Measurements from ENCODE around the gene ACTL10. TPM values are rescaled to one million over a fixed set of nuclear protein-coding genes. Genes with fewer than 3 reads are reported as not detected.

The ACTL10 gene
- polyA plus RNA-seq (2011; rRNA removed) (0.44 and 0.67 TPM in 2 replicates), polyA minus RNA-seq (2011; rRNA and poly(A)+ RNA removed) (0.38 and 0.62 TPM in 2 replicates)

- Histone ChIP-seq H3K4me3 (ENCODE audit: low read depth, low read length) (peak within 1 kb of the TSS; percentile 46), H3K36me3 (ENCODE audit: control insufficient read depth, insufficient read depth, low read length) (peaks cover 6% of the 10 kb centered on the region), H3K27me3 (ENCODE audit: control insufficient read depth, insufficient read depth, low read length) (no peaks in the 10 kb centered on the region)
- peak; percentile 91 for DNase-seq (ENCODE audit: low read depth)
- ChIA-PET POLR2A (no interaction called here), CTCF (interaction anchor here (0.6 to 3.3 kb wide), 13 partner anchors 8 to 212 kb away, joined by 3 to 21 read pairs (median 7); no protein-coding TSS in a partner anchor)
- TF ChIP-seq CTCF (IDR thresholded peaks at IDR 0.05; ENCODE audit: insufficient read depth, low read depth, low read length) = peak; percentile 68
Observed at GRCh38 chr20:33666293-33667244, at the start of gene ACTL10. Gene ACTL10, plus strand, starts transcription at chr20:33666943. Its CDS starts 555 bp downstream, at chr20:33667498.

- H3K4me3 ChIP-seq (ENCODE audit: low read depth, low read length) = no peak overlapping the region
- DNase-seq (ENCODE audit: low read depth) = no peak
- peaks cover 5% of the 10 kb centered on the region for H3K36me3 ChIP-seq (ENCODE audit: control insufficient read depth, insufficient read depth, low read length)
- CTCF ChIA-PET = interaction anchor here (0.6 kb wide), 1 partner anchor 819 kb away, joined by 3 read pairs; no protein-coding TSS in a partner anchor
- no peak for TF ChIP-seq CTCF (IDR thresholded peaks at IDR 0.05; ENCODE audit: insufficient read depth, low read depth, low read length)
- POLR2A ChIA-PET = no interaction called here
- H3K27me3 ChIP-seq (ENCODE audit: control insufficient read depth, insufficient read depth, low read length) = no peaks in the 10 kb centered on the region
Observed at GRCh38 chr20:33621717-33622400, 44.9 kb upstream of the ACTL10 start.

- Histone ChIP-seq H3K4me3 (ENCODE audit: low read depth, low read length) (no peak overlapping the region), H3K36me3 (ENCODE audit: control insufficient read depth, insufficient read depth, low read length) (peaks cover 5% of the 10 kb centered on the region), H3K27me3 (ENCODE audit: control insufficient read depth, insufficient read depth, low read length) (no peaks in the 10 kb centered on the region)
- POLR2A ChIA-PET = no interaction called here
- DNase-seq (ENCODE audit: low read depth) = no peak
- CTCF ChIA-PET = interaction anchor here (0.6 to 0.7 kb wide), 2 partner anchors 31 to 818 kb away, joined by 3 read pairs; no protein-coding TSS in a partner anchor
- no peak for TF ChIP-seq CTCF (IDR thresholded peaks at IDR 0.05; ENCODE audit: insufficient read depth, low read depth, low read length)
Observed at GRCh38 chr20:33622705-33623365, 43.9 kb upstream of the ACTL10 start.

- DNase-seq (ENCODE audit: low read depth) = no peak
- no peak overlapping the region for H3K4me3 ChIP-seq (ENCODE audit: low read depth, low read length)
- ChIA-PET POLR2A (no interaction called here), CTCF (interaction anchor here (1.1 kb wide), 1 partner anchor 29 kb away, joined by 3 read pairs; no protein-coding TSS in a partner anchor)
- H3K27me3 ChIP-seq (ENCODE audit: control insufficient read depth, insufficient read depth, low read length) = no peaks in the 10 kb centered on the region
- peaks cover 7% of the 10 kb centered on the region for H3K36me3 ChIP-seq (ENCODE audit: control insufficient read depth, insufficient read depth, low read length)
- no peak for TF ChIP-seq CTCF (IDR thresholded peaks at IDR 0.05; ENCODE audit: insufficient read depth, low read depth, low read length)
Observed at GRCh38 chr20:33624399-33624798, 42.3 kb upstream of the ACTL10 start.
